ENCODE data around the gene ALDH1A2.

ALDH1A2 gene

GRCh38 chr15:57994221-57995049 lies 71.1 kb downstream of the ALDH1A2 start:
- no peak for DNase-seq

GRCh38 chr15:57993409-57994145 lies 71.9 kb downstream of the ALDH1A2 start:
- DNase-seq, result no peak

- DNase-seq, result no peak
Measured at GRCh38 chr15:57992761-57993355, 72.7 kb downstream of the ALDH1A2 start.

- no peak for DNase-seq
Measured at GRCh38 chr15:57973534-57973933, 92.0 kb downstream of the ALDH1A2 start.

GRCh38 chr15:57972864-57973263 lies 92.6 kb downstream of the ALDH1A2 start:
- no peak for DNase-seq

- no peak for DNase-seq
Measured at GRCh38 chr15:57969996-57970395, 95.5 kb downstream of the ALDH1A2 start.

GRCh38 chr15:57969355-57969754 lies 96.2 kb downstream of the ALDH1A2 start:
- DNase-seq, result no peak

- no peak for DNase-seq
Measured at GRCh38 chr15:57962887-57963286, 102.6 kb downstream of the ALDH1A2 start.

- no peak for DNase-seq
Measured at GRCh38 chr15:57961919-57962318, 103.6 kb downstream of the ALDH1A2 start.

GRCh38 chr15:57957113-57957512 lies 108.4 kb downstream of the ALDH1A2 start:
- no peak for DNase-seq

GRCh38 chr15:57953874-57954273 lies 111.6 kb downstream of the ALDH1A2 start:
- DNase-seq, result no peak

- DNase-seq, result no peak
Measured at GRCh38 chr15:57951328-57951932, 114.1 kb downstream of the ALDH1A2 start.

GRCh38 chr15:57950381-57950946 lies 115.0 kb downstream of the ALDH1A2 start:
- DNase-seq, result no peak

GRCh38 chr15:57949374-57949943 lies 116.1 kb downstream of the ALDH1A2 start:
- no peak for DNase-seq

GRCh38 chr15:57948351-57949289 lies 116.9 kb downstream of the ALDH1A2 start:
- DNase-seq, result no peak

- DNase-seq, result no peak
Measured at GRCh38 chr15:57947781-57948180, 117.7 kb downstream of the ALDH1A2 start.

GRCh38 chr15:57947282-57947681 lies 118.2 kb downstream of the ALDH1A2 start:
- DNase-seq, result no peak

GRCh38 chr15:57946491-57947048 lies 118.9 kb downstream of the ALDH1A2 start:
- no peak for DNase-seq

- DNase-seq, result no peak
Measured at GRCh38 chr15:57945616-57946015, 119.9 kb downstream of the ALDH1A2 start.

- DNase-seq, result no peak
Measured at GRCh38 chr15:57943754-57944420, 121.6 kb downstream of the ALDH1A2 start.

GRCh38 chr15:57943171-57943570 lies 122.3 kb downstream of the ALDH1A2 start:
- no peak for DNase-seq
